PC-9 (cell line): ENCODE data around the gene HTR3A.

ENCODE experiments used
- CTCF ChIP-seq: fragments of 200-600 bp; sonication (generic); conservative IDR thresholded peaks from 2 replicates; pipeline ENCODE4 v1.6.1; 2017; ENCODE audit warnings: mixed run types, antibody characterized with exemption, mild to moderate bottlenecking, moderate library complexity
- EZH2 ChIP-seq: fragments of 200-600 bp; sonication (generic); IDR thresholded peaks from 2 replicates; pipeline ENCODE4 v1.8.0; 2017; ENCODE audit warnings: antibody characterized with exemption, low read depth

DNA sequence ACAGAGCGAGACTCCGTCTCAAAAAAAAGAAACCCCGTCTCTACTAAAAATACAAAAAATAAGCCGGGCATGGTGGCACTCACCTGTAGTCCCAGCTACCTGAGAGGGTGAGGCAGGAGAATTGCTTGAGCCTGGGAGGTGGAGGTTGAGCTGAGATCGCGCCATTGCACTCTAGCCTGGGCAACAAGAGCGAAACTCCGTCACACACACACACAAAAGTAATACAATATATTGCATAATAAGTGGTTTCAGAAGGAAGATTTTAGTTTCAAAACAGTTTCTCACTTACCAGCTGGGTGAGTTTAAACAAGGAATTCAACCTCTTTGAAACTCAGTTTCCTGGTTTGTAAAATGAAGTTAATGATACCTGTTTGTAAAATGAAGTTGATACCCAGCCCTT is 32.7 kb upstream of the HTR3A start:
- TF ChIP-seq CTCF, result no peak
- no peak for TF ChIP-seq EZH2
